OCI-LY3 (cell line): ENCODE results near the gene CFAP68.

Source experiments
- CTCF ChIP-seq: fragments of 200-600, 300-600 bp; sonication (generic); IDR thresholded peaks from 2 replicates; pipeline ENCODE4 v1.5.1; 2014; ENCODE audit warnings: antibody characterized with exemption, low read length, low read depth
- EZH2phosphoT487 ChIP-seq: fragments of 200-600 bp; shearing (Covaris generic); IDR thresholded peaks from 2 replicates; pipeline ENCODE4 v1.6.1; 2018; ENCODE audit warnings: antibody characterized with exemption, mixed run types, low read depth

GRCh38 chr11:111921541-111922230 is 42.3 kb downstream of the CFAP68 start:
- TF ChIP-seq CTCF (no peak), EZH2phosphoT487 (no peak)
